DMS 273 (cell line): ENCODE data around the gene POU2AF3.
A peak's percentile ranks its signal among the peaks of the same experiment; 100 is the strongest.

Source experiments
- DNase-seq: peaks from one replicate; lab custom pipeline; 2025; ENCODE audit not compliant: unreplicated experiment; lab: John Stamatoyannopoulos, UW

POU2AF3 gene

DNA sequence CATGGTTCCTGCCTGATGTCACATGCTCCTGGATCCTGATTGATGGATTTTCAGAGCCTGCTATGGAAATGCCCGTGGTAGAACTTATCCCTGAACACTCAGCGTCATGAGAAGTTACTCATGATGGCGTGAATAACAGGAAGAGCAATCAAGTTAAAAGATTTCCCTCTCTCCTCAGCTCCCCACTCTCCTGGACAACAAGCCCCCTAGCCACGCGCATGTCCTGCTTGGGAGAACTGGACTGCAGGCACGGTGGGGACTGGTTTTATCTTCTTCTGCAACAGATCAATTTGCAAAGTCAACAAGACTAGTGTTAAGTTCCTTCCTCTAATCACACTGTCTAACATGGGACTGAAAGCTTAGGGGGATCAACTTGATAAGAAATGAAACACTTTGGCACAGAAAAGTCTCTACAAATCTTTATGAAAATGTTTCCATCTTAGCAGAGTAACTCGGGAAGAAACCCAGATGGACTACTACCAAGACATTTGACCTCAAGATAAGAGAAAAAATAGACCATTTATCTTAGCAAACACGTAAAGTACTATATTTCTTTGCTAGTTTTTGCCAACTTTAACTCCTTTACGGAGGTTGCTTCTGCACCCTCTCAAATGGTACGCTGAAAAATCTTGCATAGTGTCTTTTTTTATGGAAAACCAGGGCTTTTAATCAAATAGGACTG lies 53.2 kb downstream of the POU2AF3 start:
- no peak for DNase-seq

DNA sequence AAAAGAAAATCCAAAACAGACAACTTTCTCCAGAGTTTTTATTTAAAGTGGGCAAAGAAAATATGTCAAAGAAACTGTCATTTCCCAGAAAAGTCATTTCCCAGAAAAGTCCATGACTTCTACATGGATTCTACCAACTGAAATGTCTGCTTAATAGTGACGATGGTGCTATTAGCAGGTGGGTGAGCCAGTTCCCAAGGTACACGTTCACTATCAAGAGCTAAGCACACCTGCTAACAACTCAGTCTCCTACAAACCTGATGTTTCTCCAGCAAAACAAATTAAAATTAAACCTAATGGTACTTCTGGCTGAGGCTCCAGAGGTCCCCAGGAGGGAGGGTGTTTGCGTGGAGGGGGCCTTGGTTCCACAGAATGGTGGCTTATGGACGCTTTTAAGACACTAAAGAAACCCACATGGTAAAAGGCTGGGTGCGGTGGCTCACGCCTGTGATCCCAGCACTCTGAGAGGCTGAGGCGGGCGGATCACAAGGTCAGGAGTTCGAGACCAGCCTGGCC lies 53.9 kb downstream of the POU2AF3 start:
- DNase-seq, result no peak

DNA sequence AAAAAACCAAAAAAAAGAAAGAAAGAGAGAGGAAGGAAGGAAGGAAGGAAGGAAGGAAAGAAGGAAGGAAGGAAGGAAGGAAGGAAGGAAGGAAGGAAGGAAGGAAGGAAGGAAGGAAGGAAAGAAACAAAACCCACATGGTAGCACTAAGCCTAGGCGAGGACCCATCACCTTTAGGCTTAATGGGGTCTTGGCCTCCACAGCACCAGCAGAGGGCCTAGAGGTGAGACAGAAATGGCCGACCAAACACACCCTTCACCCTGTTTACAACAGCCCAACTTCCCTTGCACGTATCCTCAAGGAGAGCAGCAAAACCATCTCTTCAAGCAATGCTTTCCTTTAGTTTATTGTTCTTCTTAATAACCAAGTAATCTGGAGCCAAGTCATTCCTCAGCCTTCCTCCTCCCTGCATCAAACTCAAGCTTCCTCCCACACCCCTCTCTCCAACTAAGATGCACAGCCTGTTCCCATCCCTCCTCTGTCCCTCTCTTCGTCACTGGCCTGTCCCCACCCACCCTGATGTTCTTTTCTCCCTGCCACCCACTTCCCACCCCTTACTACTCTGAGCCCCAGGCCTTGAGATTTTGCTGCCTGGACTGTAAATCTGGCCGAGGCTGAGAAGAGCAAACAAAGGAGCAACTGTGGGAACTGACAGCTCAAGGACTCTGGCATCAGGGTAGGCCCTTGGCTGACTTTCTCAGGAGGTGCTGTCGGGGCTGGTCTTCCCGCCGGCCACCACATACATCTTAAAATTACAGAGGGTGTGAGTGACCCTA lies 54.8 kb downstream of the POU2AF3 start:
- no peak for DNase-seq

DNA sequence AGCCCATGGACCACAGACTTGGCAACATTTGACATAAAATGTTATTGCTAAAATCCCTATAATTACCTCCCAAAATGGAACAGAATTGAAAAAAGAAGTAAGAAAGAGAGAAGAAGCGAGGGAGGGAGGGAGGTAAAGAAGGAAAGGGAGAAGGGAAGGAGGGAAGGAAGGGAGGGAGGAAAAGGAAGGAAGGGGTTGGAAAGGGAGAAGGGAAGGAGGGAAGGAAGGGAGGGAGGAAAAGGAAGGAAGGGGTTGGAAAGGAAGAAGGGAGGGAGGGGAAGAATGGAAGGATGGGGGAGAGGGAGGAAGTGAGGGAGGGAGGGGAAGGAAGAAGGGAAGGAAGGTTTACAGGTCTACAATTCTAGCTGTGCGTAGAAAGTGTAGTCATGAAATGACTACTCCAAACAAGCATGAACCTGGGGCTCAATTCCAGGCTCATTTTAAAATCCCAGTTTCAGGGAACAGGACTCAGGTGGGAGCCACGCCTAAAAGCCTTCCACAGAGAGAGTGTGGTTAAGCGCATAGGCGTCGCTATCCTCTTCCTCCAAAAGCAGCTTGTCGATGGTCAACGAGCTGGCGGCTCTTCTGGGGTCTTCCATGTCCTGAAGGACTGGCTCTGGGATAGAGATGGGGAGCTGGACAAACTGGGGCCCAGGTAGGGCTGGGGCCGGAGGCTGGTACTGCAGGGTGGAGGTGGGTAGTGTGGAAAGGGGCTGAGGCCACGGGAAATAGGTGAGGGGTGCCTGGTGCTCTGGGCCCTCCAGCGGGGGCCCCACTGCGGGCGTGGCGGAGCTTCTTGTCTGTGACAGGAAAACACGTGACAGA lies 55.6 kb downstream of the POU2AF3 start:
- no peak for DNase-seq

DNA sequence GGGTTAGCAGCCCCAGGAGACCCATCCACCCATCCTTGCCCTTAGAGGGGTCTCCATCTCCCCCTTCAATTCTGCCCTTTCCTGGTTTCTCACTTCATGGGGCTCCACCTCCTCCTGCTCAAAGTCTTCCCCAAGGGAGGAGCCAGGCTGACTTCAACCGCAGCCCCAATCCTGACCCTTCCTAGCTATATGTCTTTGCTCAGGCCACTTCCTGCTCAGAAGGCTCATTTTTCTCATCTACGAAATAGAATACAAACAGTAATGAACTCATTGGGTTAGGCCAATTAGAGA lies 56.2 kb downstream of the POU2AF3 start:
- DNase-seq, result no peak

DNA sequence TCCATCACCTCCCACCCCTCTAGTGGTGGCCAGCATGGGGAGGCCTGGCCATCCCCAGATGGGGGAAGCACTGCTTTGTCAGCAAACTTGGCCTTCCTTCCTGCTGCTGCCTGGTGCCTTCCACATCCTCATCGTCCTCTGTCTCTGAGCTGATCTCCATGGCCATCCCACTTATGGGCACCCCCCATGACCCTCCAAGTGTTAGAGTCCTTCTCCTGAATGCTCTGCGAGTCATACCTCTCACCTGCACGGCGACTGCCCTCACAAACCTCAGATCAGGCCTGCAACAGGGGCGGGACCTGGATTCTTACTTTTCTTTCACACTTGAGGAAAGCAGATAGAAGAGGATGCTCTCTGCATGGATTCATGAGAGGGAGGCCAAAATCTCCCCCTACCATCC lies 56.8 kb downstream of the POU2AF3 start:
- DNase-seq, result no peak

DNA sequence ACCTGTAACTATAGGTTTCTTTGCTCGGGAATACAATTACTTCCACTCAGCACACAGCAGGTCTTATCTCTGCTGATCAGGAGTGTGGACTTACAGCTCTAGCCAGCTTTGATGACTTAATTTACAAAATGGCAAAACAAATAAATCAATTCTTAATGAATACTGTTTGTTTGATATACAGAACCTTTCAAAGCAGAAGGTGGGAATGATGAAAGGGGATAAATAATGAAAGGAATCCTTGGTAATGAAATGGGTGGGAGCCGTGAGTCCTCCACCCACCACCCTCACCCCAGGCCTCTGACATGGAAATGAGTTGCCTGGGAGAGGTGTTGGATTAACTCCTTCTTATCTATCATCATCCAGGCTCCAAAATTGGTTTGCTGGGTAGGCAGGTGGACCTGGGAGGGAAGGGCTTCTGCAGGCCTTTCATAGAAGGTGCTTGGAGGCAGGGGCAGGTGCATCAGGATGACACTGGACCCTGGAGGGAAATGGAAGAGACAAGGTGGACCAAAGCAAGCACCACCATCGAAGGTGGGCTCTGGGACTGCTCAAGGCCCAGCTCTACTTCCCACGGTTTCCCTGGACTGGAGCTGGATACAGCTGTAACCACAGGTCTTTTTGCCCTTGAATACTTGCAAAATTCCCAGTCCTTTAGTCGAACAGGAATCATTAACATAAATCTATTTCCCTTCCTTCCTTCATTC lies 57.8 kb downstream of the POU2AF3 start:
- DNase-seq, result no peak

DNA sequence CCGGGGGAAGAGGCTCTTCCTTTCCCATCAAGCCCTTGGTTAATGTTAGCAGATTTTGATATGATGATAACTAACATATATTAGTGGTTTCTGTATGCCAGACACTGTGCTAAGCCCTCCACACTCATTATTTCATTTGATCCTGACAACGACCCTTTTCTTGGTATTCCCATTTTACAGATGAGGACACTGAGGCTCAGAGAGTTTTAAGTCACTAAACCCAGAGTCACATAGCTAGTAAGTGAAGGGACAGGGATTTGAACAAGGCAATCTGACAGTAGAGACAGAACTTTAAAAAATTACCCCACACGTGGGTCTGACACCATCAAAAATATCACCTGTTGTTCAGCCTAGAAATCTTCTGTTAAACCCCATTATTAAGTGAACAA lies 58.3 kb downstream of the POU2AF3 start:
- no peak for DNase-seq

DNA sequence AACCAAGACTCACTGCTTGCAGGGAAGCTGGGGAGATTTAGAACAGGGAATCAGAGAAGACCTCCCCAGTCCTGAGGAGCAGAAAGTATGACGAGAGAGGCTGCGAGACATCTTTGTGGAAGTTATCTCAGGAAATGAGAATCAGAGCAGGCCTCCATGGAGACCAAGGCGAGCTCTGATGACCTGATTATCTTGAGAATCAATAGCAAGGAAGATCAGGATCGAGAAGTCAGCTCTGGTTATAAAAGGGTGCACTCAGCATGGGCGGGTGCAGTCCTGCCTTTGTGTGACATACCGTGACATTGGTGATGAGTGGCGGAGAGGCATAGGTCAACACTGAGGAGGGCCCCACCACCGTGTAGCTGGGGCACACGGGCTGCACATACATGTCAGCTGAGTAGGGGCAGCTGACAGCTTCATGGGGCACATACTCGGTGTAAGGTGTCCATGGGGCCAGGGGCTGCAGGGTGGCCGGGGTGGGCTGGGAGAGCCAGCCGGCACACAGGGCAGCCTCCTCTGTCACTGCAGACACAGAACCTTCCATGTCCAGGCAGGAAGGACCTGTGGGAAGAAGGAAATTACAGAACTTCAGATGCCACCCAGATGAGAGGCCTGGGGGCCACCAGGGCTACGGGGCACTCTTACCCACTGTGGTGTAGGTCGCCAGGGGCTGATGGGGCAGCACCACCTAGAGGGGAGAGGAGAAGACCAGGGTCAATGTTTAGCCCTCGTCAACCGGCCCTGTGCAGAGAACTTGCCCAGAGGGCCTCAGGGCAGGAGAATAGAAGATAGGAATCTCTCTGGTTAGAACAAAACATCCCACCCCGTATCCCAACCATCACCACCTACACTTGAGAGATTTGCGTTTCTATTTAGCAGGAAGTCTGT lies 59.0 kb downstream of the POU2AF3 start:
- DNase-seq, result peak; percentile 6
